Spleen (tissue), 11 donors: ENCODE measurements around the gene OPCML. TPM values are rescaled to one million over a fixed set of nuclear protein-coding genes. Genes with fewer than 3 reads are reported as not detected.

Source experiments
- DNase-seq: peaks from one replicate; pipeline ENCODE4 v3.0.0-alpha.2; 2020
- H3K27ac ChIP-seq, 8 donors: fragments of 200-600 bp; sonication (generic) in 7 of 8; 1 replicate in 4 of 8; 2 replicates in 4 of 8; pipeline versions ENCODE4 v1.5.0 to v1.8.0; 2016 to 2021; ENCODE audit warnings: inconsistent platforms in 4 of 8, mild to moderate bottlenecking in 4 of 8, moderate library complexity in 1 of 8
- H3K27me3 ChIP-seq, 7 donors: fragments of 200-600 bp; sonication (generic) in 6 of 7; replicated peaks in 1 of 7; 1 replicate in 4 of 7; 2 replicates in 3 of 7; pipeline versions ENCODE4 v1.5.0 to v1.8.0; 2016 to 2021; ENCODE audit warnings: inconsistent platforms in 3 of 7, mild to moderate bottlenecking in 1 of 7
- H3K36me3 ChIP-seq, 6 donors: fragments of 200-600 bp; sonication (generic) in 5 of 6; 1 replicate in 4 of 6; 2 replicates in 2 of 6; pipeline versions ENCODE4 v1.5.0 to v1.8.0; 2016 to 2021; ENCODE audit warnings: inconsistent platforms in 2 of 6
- H3K4me1 ChIP-seq, 6 donors: fragments of 200-600 bp; sonication (generic) in 5 of 6; 1 replicate in 3 of 6; 2 replicates in 3 of 6; pipeline versions ENCODE4 v1.5.0 to v1.8.0; 2016 to 2021; ENCODE audit warnings: inconsistent platforms in 3 of 6
- H3K4me3 ChIP-seq, 8 donors: fragments of 200-600 bp; sonication (generic) in 7 of 8; 1 replicate in 4 of 8; 2 replicates in 4 of 8; pipeline versions ENCODE4 v1.5.0 to v1.8.0; 2016 to 2021; ENCODE audit warnings: inconsistent platforms in 4 of 8, mild to moderate bottlenecking in 4 of 8, moderate library complexity in 2 of 8
- H3K9me3 ChIP-seq, 8 donors: fragments of 200-600 bp; sonication (generic) in 7 of 8; 1 replicate in 4 of 8; 2 replicates in 4 of 8; pipeline versions ENCODE4 v1.5.0 to v1.8.0; 2016 to 2021; ENCODE audit warnings: inconsistent platforms in 4 of 8
- CTCF ChIP-seq, 11 experiments: fragments of 200-600 bp in 7 of 11; fragments of 450-650 bp in 4 of 11; sonication (generic) in 4 of 11; IDR thresholded peaks in 8 of 11; conservative IDR thresholded peaks in 3 of 11; 1 replicate in 7 of 11; 2 replicates in 4 of 11; pipeline versions ENCODE4 v1.4.0 to v1.8.0; 2016 to 2021; ENCODE audit warnings: antibody characterized with exemption in 11 of 11, inconsistent platforms in 4 of 11, mild to moderate bottlenecking in 1 of 11
- POLR2A ChIP-seq, 3 donors: fragments of 450-650 bp; IDR thresholded peaks; one replicate each; pipeline ENCODE4 v1.5.1; 2017; ENCODE audit warnings: antibody characterized with exemption in 3 of 3, mild to moderate bottlenecking in 1 of 3
- POLR2AphosphoS5 ChIP-seq, 3 donors: sonication (generic); formaldehyde crosslinking; IDR thresholded peaks; one replicate each; pipeline ENCODE4 v1.5.1; 2017; ENCODE audit warnings: antibody characterized with exemption in 3 of 3
- WGBS, 5 donors: extraction: QIAGEN DNeasy Blood & Tissue Kit in 3 of 5; methylation state at CpG; one replicate each; pipeline versions ENCODE4 v1.1.5 to v1.1.7; 2013 to 2018; 5-methylcytosine and 5-hydroxymethylcytosine counted together
- intact Hi-C: fragments of 100-400 bp; cut with DNase I; formaldehyde crosslinking; loops from one replicate; pipeline ENCODE4 v1.15.0; 2023; ENCODE audit warnings: low total_unique reads
- polyA plus RNA-seq, 3 donors: library from polyadenylated mRNA; stranded (reverse); fragments of 200-250 nt; gene quantifications; one replicate each; pipeline ENCODE4 v1.2.1, GENCODE V29; 2013
- total RNA-seq, 7 donors: library from RNA; depleted of rRNA in 3 of 7; stranded (reverse); fragments of >200 nt in 3 of 7; fragmentation: NEBNext Ultra II Directional in 4 of 7; extraction: Animal tissue kit (Norgen Biotek cat#: 25700) in 4 of 7; gene quantifications; one replicate each; pipeline versions ENCODE4 v1.1.0 to v1.2.1, GENCODE V29; 2016 to 2021
- donor health status: healthy with polysubstance abuse.
- donor health status: DM: no; HTN: no; CAD: no; lungs with moderate emphysema.
- donor health status: DM: no; HTN: no; CAD: no.
- donor health status: Bipolar disorder and iron deficiency.
- donor health status: healthy.
- donor health status: DM: no; HTN: no; CAD: no.
- donor health status: DM: yes; HTN: yes; CAD: no.

The OPCML gene
- total and polyA plus RNA-seq, 10 donors = 0.09 to 10.7 (median 3.1) TPM

DNA sequence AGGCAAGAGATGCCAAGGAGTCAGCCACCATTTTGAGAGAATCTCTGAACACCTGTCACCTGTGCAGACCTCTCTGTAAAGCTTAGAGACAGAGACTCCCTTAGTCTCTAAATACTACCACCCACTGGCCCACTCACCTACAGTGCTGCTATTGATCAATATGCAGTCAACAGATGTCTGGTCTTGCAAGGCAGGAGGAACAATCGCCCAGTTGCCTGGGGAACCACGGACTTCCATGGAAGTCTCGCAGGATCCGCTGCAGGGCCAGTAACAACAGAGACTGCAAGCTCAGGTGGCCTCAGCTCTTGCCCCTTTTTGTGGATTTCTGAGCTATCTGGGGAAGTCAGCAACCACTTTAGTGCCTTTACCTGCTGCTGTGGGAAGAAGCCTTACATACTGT, 195.1 kb downstream of the OPCML start:
- WGBS, 5 donors = 90 to 100% (median 93%) methylated on average over 4 of the region's 4 CpGs
- intact Hi-C loops = no loop called here
- no peak overlapping the region for H3K4me3 ChIP-seq

GRCh38 chr11:133331031-133331430, 201.3 kb downstream of the OPCML start:
- H3K27ac ChIP-seq = no peak overlapping the region
- peaks cover 0 to 25% (median 2%) of the 10 kb centered on the region in 8 donors for H3K9me3 ChIP-seq
- no peaks in the 10 kb centered on the region for H3K27me3 ChIP-seq
- DNase-seq = no peak
- H3K4me3 ChIP-seq = no peak overlapping the region
- 72 to 81% (median 77%) methylated on average over 3 of the region's 3 CpGs for WGBS, 5 donors
- intact Hi-C loops = no loop called here
- no peaks in the 10 kb centered on the region for H3K4me1 ChIP-seq
- no peaks in the 10 kb centered on the region for H3K36me3 ChIP-seq
- TF ChIP-seq POLR2AphosphoS5 (IDR thresholded peaks at IDR 0.05) (no peak), POLR2A (IDR thresholded peaks at IDR 0.05) (no peak), CTCF (IDR thresholded peaks at IDR 0.05 in 8 of 11, conservative IDR thresholded peaks at IDR 0.05 in 3 of 11) (no peak)

More for the DNA sequence above, 195.1 kb downstream of the OPCML start:
- Histone ChIP-seq H3K27me3 (no peaks in the 10 kb centered on the region), H3K9me3 (peaks cover 0 to 37% (median 2%) of the 10 kb centered on the region in 8 donors), H3K4me1 (no peaks in the 10 kb centered on the region), H3K36me3 (no peaks in the 10 kb centered on the region), H3K27ac (no peak overlapping the region)
- DNase-seq = no peak
- TF ChIP-seq POLR2AphosphoS5 (IDR thresholded peaks at IDR 0.05) (no peak), POLR2A (IDR thresholded peaks at IDR 0.05) (no peak), CTCF (IDR thresholded peaks at IDR 0.05 in 8 of 11, conservative IDR thresholded peaks at IDR 0.05 in 3 of 11) (no peak)

DNA sequence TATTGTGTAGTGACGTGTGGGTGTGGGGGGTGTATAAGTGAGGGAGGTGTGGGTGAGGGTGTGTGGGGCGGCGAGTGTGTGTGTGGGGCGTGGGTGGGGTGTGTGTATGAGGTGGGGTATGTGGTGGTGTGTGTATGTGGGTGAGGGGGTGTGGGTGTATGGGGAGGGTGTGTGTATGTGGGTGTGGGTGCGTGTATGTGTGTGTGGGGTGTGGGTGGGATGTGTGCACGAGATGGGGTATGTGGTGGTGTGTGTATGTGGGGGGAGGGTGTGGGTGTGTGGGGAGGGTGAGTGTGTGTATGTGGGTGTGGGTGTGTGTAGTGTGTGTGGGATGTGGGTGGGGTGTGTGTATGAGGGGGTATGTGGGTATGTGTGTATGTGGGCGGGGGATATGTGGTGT, 205.5 kb downstream of the OPCML start:
- intact Hi-C loops = no loop called here
- H3K4me3 ChIP-seq = no peak overlapping the region
- no peaks in the 10 kb centered on the region for H3K36me3 ChIP-seq
- DNase-seq = no peak
- no peaks in the 10 kb centered on the region for H3K4me1 ChIP-seq
- H3K27ac ChIP-seq = no peak overlapping the region
- TF ChIP-seq CTCF (IDR thresholded peaks at IDR 0.05 in 8 of 11, conservative IDR thresholded peaks at IDR 0.05 in 3 of 11) = no peak
- no peak for TF ChIP-seq POLR2AphosphoS5 (IDR thresholded peaks at IDR 0.05)
- TF ChIP-seq POLR2A (IDR thresholded peaks at IDR 0.05) = no peak
- no peaks in the 10 kb centered on the region for H3K9me3 ChIP-seq
- no peaks in the 10 kb centered on the region for H3K27me3 ChIP-seq
- WGBS, 5 donors = 85 to 91% (median 89%) methylated on average over 7 of the region's 7 CpGs

DNA sequence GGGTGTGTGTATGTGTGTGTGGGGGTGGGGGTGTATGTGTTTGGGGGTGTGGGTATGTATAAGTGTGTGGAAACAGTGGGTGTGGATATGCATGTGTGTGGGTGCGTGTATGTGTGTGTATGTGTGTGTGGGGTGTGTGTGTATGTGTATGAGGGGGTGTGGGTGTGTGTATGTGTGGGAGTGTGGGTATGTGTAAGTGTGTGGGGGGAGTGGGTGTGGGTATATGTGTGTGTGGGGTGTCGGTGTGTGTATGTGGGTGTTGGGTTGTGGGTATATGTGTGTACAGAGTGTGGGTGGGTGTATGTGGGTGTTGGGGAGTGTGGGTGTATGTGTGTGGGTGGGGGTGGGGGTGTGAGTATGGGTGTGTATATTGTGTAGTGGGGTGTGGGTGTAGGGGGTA, 206.0 kb downstream of the OPCML start:
- H3K4me3 ChIP-seq = no peak overlapping the region
- H3K27ac ChIP-seq = no peak overlapping the region
- H3K9me3 ChIP-seq = no peaks in the 10 kb centered on the region
- no peaks in the 10 kb centered on the region for H3K36me3 ChIP-seq
- intact Hi-C loops = no loop called here
- no peaks in the 10 kb centered on the region for H3K4me1 ChIP-seq
- TF ChIP-seq POLR2A (IDR thresholded peaks at IDR 0.05) (no peak), POLR2AphosphoS5 (IDR thresholded peaks at IDR 0.05) (no peak), CTCF (IDR thresholded peaks at IDR 0.05 in 8 of 11, conservative IDR thresholded peaks at IDR 0.05 in 3 of 11) (no peak)
- DNase-seq = no peak
- no peaks in the 10 kb centered on the region for H3K27me3 ChIP-seq
- 84 to 100% (median 92%) methylated on average over 2 of the region's 2 CpGs for WGBS, 5 donors
